Activated naive CD8-positive, alpha-beta T cell treated with anti-CD3 and anti-CD28 coated beads, Interleukin-2, amount 10 ng/mL, durations not matched to agents 7 days and 5 days (primary cell): ENCODE measurements around the gene SOX10. TPM values are rescaled to one million over a fixed set of nuclear protein-coding genes. Genes with fewer than 3 reads are reported as not detected.

Experiments used
- ATAC-seq: fragments of 150-1000 bp; cut with Tn5 transposase; one replicate; pipeline ENCODE4 v1.10.0; 2021; ENCODE audit warnings: low read depth, moderate library complexity
- POLR2A ChIA-PET: fragments of 350-600 bp; sonication (Branson Sonifier 250); formaldehyde crosslinking; loops from one replicate; lab custom pipeline; 2021; ENCODE audit warnings: antibody characterized with exemption; lab: Charles Lee
- DNase-seq: peaks from one replicate; pipeline ENCODE4 v3.0.0; 2021
- H3K27ac Mint-ChIP-seq: one replicate; pipeline ENCODE4 v1.8.0; 2022; ENCODE audit warnings: mild to moderate bottlenecking, mixed read lengths
- H3K27me3 Mint-ChIP-seq: one replicate; pipeline ENCODE4 v1.8.0; 2022; ENCODE audit warnings: mild to moderate bottlenecking, moderate library complexity, mixed read lengths
- H3K36me3 Mint-ChIP-seq: one replicate; pipeline ENCODE4 v1.8.0; 2021; ENCODE audit warnings: mild to moderate bottlenecking, mixed read lengths
- H3K4me1 Mint-ChIP-seq: one replicate; pipeline ENCODE4 v1.8.0; 2021; ENCODE audit warnings: mixed read lengths
- H3K4me3 Mint-ChIP-seq: one replicate; pipeline ENCODE4 v1.8.0; 2022; ENCODE audit warnings: mild to moderate bottlenecking, moderate library complexity, mixed read lengths
- H3K9me3 Mint-ChIP-seq: one replicate; pipeline ENCODE4 v1.8.0; 2021; ENCODE audit warnings: mixed read lengths
- total RNA-seq, 2 experiments: library from RNA; stranded (reverse); gene quantifications; one replicate each; pipeline ENCODE4 v1.2.3, GENCODE V29; 2021

SOX10 gene
- not detected for total RNA-seq

GRCh38 chr22:37983860-37984791 lies at the start of gene SOX10:
Gene SOX10, minus strand, starts transcription at chr22:37984555. Its CDS starts 771 bp downstream, at chr22:37983784.
- ATAC-seq: no peak
- H3K4me3 Mint-ChIP-seq: no peak within 1 kb of the TSS
- no peak for DNase-seq
- POLR2A ChIA-PET: no interaction called here
- H3K36me3 Mint-ChIP-seq: no peaks in the 10 kb centered on the region
- no peaks in the 10 kb centered on the region for H3K4me1 Mint-ChIP-seq
- no peak within 1 kb of the TSS for H3K27ac Mint-ChIP-seq
- no peaks in the 10 kb centered on the region for H3K27me3 Mint-ChIP-seq
- H3K9me3 Mint-ChIP-seq: no peaks in the 10 kb centered on the region

- Mint-ChIP-seq H3K4me1 (peaks cover 2% of the 10 kb centered on the region), H3K27ac (no peak overlapping the region), H3K9me3 (no peaks in the 10 kb centered on the region), H3K36me3 (no peaks in the 10 kb centered on the region), H3K4me3 (no peak overlapping the region), H3K27me3 (no peaks in the 10 kb centered on the region)
- POLR2A ChIA-PET: no interaction called here
- ATAC-seq (no peak), DNase-seq (no peak)
Measured at GRCh38 chr22:38033522-38034277, 49.3 kb upstream of the SOX10 start.

- Mint-ChIP-seq H3K9me3 (no peaks in the 10 kb centered on the region), H3K27me3 (no peaks in the 10 kb centered on the region), H3K4me3 (no peak overlapping the region), H3K36me3 (no peaks in the 10 kb centered on the region), H3K4me1 (peaks cover 2% of the 10 kb centered on the region), H3K27ac (no peak overlapping the region)
- DNase-seq (no peak), ATAC-seq (no peak)
- POLR2A ChIA-PET: no interaction called here
Measured at GRCh38 chr22:38032681-38033521, 48.5 kb upstream of the SOX10 start.

- Mint-ChIP-seq H3K36me3 (no peaks in the 10 kb centered on the region), H3K4me3 (no peak overlapping the region), H3K27me3 (no peaks in the 10 kb centered on the region), H3K9me3 (no peaks in the 10 kb centered on the region), H3K27ac (no peak overlapping the region), H3K4me1 (peaks cover 2% of the 10 kb centered on the region)
- no peak for ATAC-seq
- POLR2A ChIA-PET: no interaction called here
- no peak for DNase-seq
Measured at GRCh38 chr22:38031491-38031890, 47.1 kb upstream of the SOX10 start.

- H3K4me3 Mint-ChIP-seq: no peak overlapping the region
- no peak overlapping the region for H3K27ac Mint-ChIP-seq
- H3K27me3 Mint-ChIP-seq: no peaks in the 10 kb centered on the region
- DNase-seq (no peak), ATAC-seq (no peak)
- POLR2A ChIA-PET: no interaction called here
- no peaks in the 10 kb centered on the region for H3K9me3 Mint-ChIP-seq
- H3K4me1 Mint-ChIP-seq: peaks cover 2% of the 10 kb centered on the region
- H3K36me3 Mint-ChIP-seq: no peaks in the 10 kb centered on the region
Measured at GRCh38 chr22:38030311-38031133, 46.2 kb upstream of the SOX10 start.

GRCh38 chr22:38029901-38030300 lies 45.5 kb upstream of the SOX10 start:
- ATAC-seq (no peak), DNase-seq (no peak)
- H3K27ac Mint-ChIP-seq: no peak overlapping the region
- POLR2A ChIA-PET: no interaction called here
- no peaks in the 10 kb centered on the region for H3K9me3 Mint-ChIP-seq
- peaks cover 2% of the 10 kb centered on the region for H3K4me1 Mint-ChIP-seq
- H3K36me3 Mint-ChIP-seq: no peaks in the 10 kb centered on the region
- no peak overlapping the region for H3K4me3 Mint-ChIP-seq
- H3K27me3 Mint-ChIP-seq: no peaks in the 10 kb centered on the region

GRCh38 chr22:38029370-38029769 lies 45.0 kb upstream of the SOX10 start:
- Mint-ChIP-seq H3K36me3 (no peaks in the 10 kb centered on the region), H3K4me1 (peaks cover 2% of the 10 kb centered on the region), H3K4me3 (no peak overlapping the region), H3K27me3 (no peaks in the 10 kb centered on the region), H3K9me3 (no peaks in the 10 kb centered on the region), H3K27ac (no peak overlapping the region)
- DNase-seq (no peak), ATAC-seq (no peak)
- POLR2A ChIA-PET: no interaction called here

- no peaks in the 10 kb centered on the region for H3K9me3 Mint-ChIP-seq
- no peak for ATAC-seq
- no peaks in the 10 kb centered on the region for H3K36me3 Mint-ChIP-seq
- H3K27ac Mint-ChIP-seq: no peak overlapping the region
- no peaks in the 10 kb centered on the region for H3K4me1 Mint-ChIP-seq
- no peak overlapping the region for H3K4me3 Mint-ChIP-seq
- DNase-seq: no peak
- POLR2A ChIA-PET: no interaction called here
- H3K27me3 Mint-ChIP-seq: no peaks in the 10 kb centered on the region
Measured at GRCh38 chr22:38028344-38029130, 44.2 kb upstream of the SOX10 start.

GRCh38 chr22:38027487-38027886 lies 43.1 kb upstream of the SOX10 start:
- Mint-ChIP-seq H3K4me1 (no peaks in the 10 kb centered on the region), H3K27ac (no peak overlapping the region), H3K36me3 (no peaks in the 10 kb centered on the region), H3K9me3 (no peaks in the 10 kb centered on the region), H3K27me3 (no peaks in the 10 kb centered on the region), H3K4me3 (no peak overlapping the region)
- ATAC-seq (no peak), DNase-seq (no peak)
- POLR2A ChIA-PET: no interaction called here

GRCh38 chr22:38026130-38027111 lies 42.1 kb upstream of the SOX10 start:
- ATAC-seq (no peak), DNase-seq (no peak)
- Mint-ChIP-seq H3K27ac (no peak overlapping the region), H3K36me3 (no peaks in the 10 kb centered on the region), H3K27me3 (no peaks in the 10 kb centered on the region), H3K4me1 (no peaks in the 10 kb centered on the region), H3K9me3 (no peaks in the 10 kb centered on the region), H3K4me3 (no peak overlapping the region)
- POLR2A ChIA-PET: no interaction called here

GRCh38 chr22:38025514-38025913 lies 41.2 kb upstream of the SOX10 start:
- ATAC-seq (no peak), DNase-seq (no peak)
- Mint-ChIP-seq H3K27me3 (no peaks in the 10 kb centered on the region), H3K4me3 (no peak overlapping the region), H3K27ac (no peak overlapping the region), H3K36me3 (no peaks in the 10 kb centered on the region), H3K9me3 (no peaks in the 10 kb centered on the region), H3K4me1 (no peaks in the 10 kb centered on the region)
- POLR2A ChIA-PET: no interaction called here
